Endothelial cell (in vitro differentiated cells): ENCODE data around the gene CLMN. TPM values are rescaled to one million over a fixed set of nuclear protein-coding genes. Genes with fewer than 3 reads are reported as not detected.

Source experiments
- DNase-seq: peaks from one replicate; pipeline ENCODE4 v3.0.0; 2021; ENCODE audit warnings: low spot score
- H3K27ac Mint-ChIP-seq: one replicate; pipeline ENCODE4 v1.8.0; 2021; ENCODE audit warnings: mixed read lengths, inconsistent platforms; ENCODE audit not compliant: unreplicated experiment
- H3K27me3 Mint-ChIP-seq: one replicate; pipeline ENCODE4 v1.8.0; 2021; ENCODE audit warnings: mild to moderate bottlenecking, moderate library complexity, mixed read lengths, inconsistent platforms; ENCODE audit not compliant: unreplicated experiment
- H3K36me3 Mint-ChIP-seq: one replicate; pipeline ENCODE4 v1.8.0; 2021; ENCODE audit warnings: mild to moderate bottlenecking, low read depth, mixed read lengths, inconsistent platforms; ENCODE audit not compliant: unreplicated experiment
- H3K4me1 Mint-ChIP-seq: one replicate; pipeline ENCODE4 v1.8.0; 2021; ENCODE audit warnings: mild to moderate bottlenecking, mixed read lengths, inconsistent platforms; ENCODE audit not compliant: unreplicated experiment
- H3K4me3 Mint-ChIP-seq: one replicate; pipeline ENCODE4 v1.8.0; 2021; ENCODE audit warnings: mild to moderate bottlenecking, mixed read lengths, inconsistent platforms; ENCODE audit not compliant: unreplicated experiment
- H3K9me3 Mint-ChIP-seq: one replicate; pipeline ENCODE4 v1.8.0; 2021; ENCODE audit warnings: mixed read lengths, inconsistent platforms; ENCODE audit not compliant: unreplicated experiment
- CTCF ChIP-seq: fragments of 200-600 bp; sonication (generic); IDR thresholded peaks from one replicate; pipeline ENCODE4 v1.5.0; 2021; ENCODE audit warnings: antibody characterized with exemption; ENCODE audit not compliant: unreplicated experiment
- total RNA-seq: library from RNA; stranded (reverse); fragmentation: NEBNext Ultra II Directional; extraction: Animal tissue kit (Norgen Biotek cat#: 25700); gene quantifications from one replicate; pipeline ENCODE4 v1.2.1, GENCODE V29; 2021; ENCODE audit not compliant: unreplicated experiment

Gene CLMN
- total RNA-seq, 1 donor from 2014 or later: 0.46 TPM

GRCh38 chr14:95314609-95315008, 5.1 kb downstream of the CLMN start:
- no peak for TF ChIP-seq CTCF
- Mint-ChIP-seq H3K9me3 (no peaks in the 10 kb centered on the region), H3K36me3 (no peaks in the 10 kb centered on the region), H3K4me3 (no peak overlapping the region), H3K27ac (no peak overlapping the region), H3K27me3 (peaks cover 4% of the 10 kb centered on the region), H3K4me1 (peaks cover 5% of the 10 kb centered on the region)
- DNase-seq: no peak

GRCh38 chr14:95313707-95314106, 6.0 kb downstream of the CLMN start:
- H3K27ac Mint-ChIP-seq: no peak overlapping the region
- no peak for TF ChIP-seq CTCF
- no peak for DNase-seq
- H3K4me1 Mint-ChIP-seq: peaks cover 5% of the 10 kb centered on the region
- no peak overlapping the region for H3K4me3 Mint-ChIP-seq
- H3K27me3 Mint-ChIP-seq: peaks cover 4% of the 10 kb centered on the region
- H3K9me3 Mint-ChIP-seq: no peaks in the 10 kb centered on the region
- no peaks in the 10 kb centered on the region for H3K36me3 Mint-ChIP-seq

- H3K9me3 Mint-ChIP-seq: no peaks in the 10 kb centered on the region
- peaks cover 5% of the 10 kb centered on the region for H3K4me1 Mint-ChIP-seq
- DNase-seq: no peak
- H3K4me3 Mint-ChIP-seq: no peak overlapping the region
- H3K27me3 Mint-ChIP-seq: peaks cover 4% of the 10 kb centered on the region
- H3K27ac Mint-ChIP-seq: no peak overlapping the region
- no peaks in the 10 kb centered on the region for H3K36me3 Mint-ChIP-seq
- no peak for TF ChIP-seq CTCF
Observed at GRCh38 chr14:95313190-95313589, 6.5 kb downstream of the CLMN start.

- DNase-seq: no peak
- no peaks in the 10 kb centered on the region for H3K36me3 Mint-ChIP-seq
- no peaks in the 10 kb centered on the region for H3K9me3 Mint-ChIP-seq
- H3K27ac Mint-ChIP-seq: no peak overlapping the region
- TF ChIP-seq CTCF: no peak
- H3K4me1 Mint-ChIP-seq: peaks cover 5% of the 10 kb centered on the region
- peaks cover 2% of the 10 kb centered on the region for H3K27me3 Mint-ChIP-seq
- no peak overlapping the region for H3K4me3 Mint-ChIP-seq
Observed at GRCh38 chr14:95312311-95312710, 7.4 kb downstream of the CLMN start.

- no peak overlapping the region for H3K4me3 Mint-ChIP-seq
- no peak for DNase-seq
- peaks cover 5% of the 10 kb centered on the region for H3K4me1 Mint-ChIP-seq
- TF ChIP-seq CTCF: no peak
- no peaks in the 10 kb centered on the region for H3K36me3 Mint-ChIP-seq
- H3K27ac Mint-ChIP-seq: no peak overlapping the region
- H3K9me3 Mint-ChIP-seq: no peaks in the 10 kb centered on the region
- peaks cover 2% of the 10 kb centered on the region for H3K27me3 Mint-ChIP-seq
Observed at GRCh38 chr14:95311752-95312151, 8.0 kb downstream of the CLMN start.
